Measurements from ENCODE around the gene FTO. TPM values are rescaled to one million over a fixed set of nuclear protein-coding genes. Genes with fewer than 3 reads are reported as not detected.

The FTO gene
- total RNA-seq, 4 donors from 2014 or later = 125 to 182 (median 164) TPM

- no peaks in the 10 kb centered on the region for H3K9me3 ChIP-seq
- H3K4me3 ChIP-seq (replicated peaks in 1 of 3) = no peak overlapping the region
- peak; percentile 65 to 66 for DNase-seq
- TF ChIP-seq POLR2A (IDR thresholded peaks at IDR 0.05) = no peak
- TF ChIP-seq CTCF (IDR thresholded peaks at IDR 0.05) = no peak
- H3K27me3 ChIP-seq = no peaks in the 10 kb centered on the region
- peaks cover 20 to 25% of the 10 kb centered on the region in 2 donors for H3K4me1 ChIP-seq
- intact Hi-C loops (cut with DNase I) = no loop called here
- H3K36me3 ChIP-seq = no peaks in the 10 kb centered on the region
- peak overlapping the region in 1 of 3 donors; percentile 12 for H3K27ac ChIP-seq
These were observed 22.7 kb downstream of the FTO start for GRCh38 chr16:53726625-53727024.

- no peak overlapping the region for H3K4me3 ChIP-seq (replicated peaks in 1 of 3)
- intact Hi-C loops (cut with DNase I) = no loop called here
- H3K4me1 ChIP-seq = peaks cover 22 to 24% of the 10 kb centered on the region in 2 donors
- WGBS, 2 donors = 97 to 99% methylated on average over 3 of the region's 3 CpGs
- DNase-seq = no peak
- TF ChIP-seq CTCF (IDR thresholded peaks at IDR 0.05) (no peak), POLR2A (IDR thresholded peaks at IDR 0.05) (no peak)
- no peaks in the 10 kb centered on the region for H3K27me3 ChIP-seq
- H3K36me3 ChIP-seq = no peaks in the 10 kb centered on the region
- H3K27ac ChIP-seq = no peak overlapping the region
- no peaks in the 10 kb centered on the region for H3K9me3 ChIP-seq
These were observed 26.7 kb downstream of the FTO start for GRCh38 chr16:53730693-53731092.

- Histone ChIP-seq H3K27ac (no peak overlapping the region), H3K27me3 (no peaks in the 10 kb centered on the region), H3K4me3 (replicated peaks in 1 of 3) (no peak overlapping the region), H3K4me1 (peaks cover 7 to 9% of the 10 kb centered on the region in 2 donors), H3K36me3 (no peaks in the 10 kb centered on the region), H3K9me3 (no peaks in the 10 kb centered on the region)
- no peak for TF ChIP-seq POLR2A (IDR thresholded peaks at IDR 0.05)
- TF ChIP-seq CTCF (IDR thresholded peaks at IDR 0.05) = no peak
- intact Hi-C loops (cut with DNase I) = no loop called here
- 64 to 71% methylated on average over 4 of the region's 4 CpGs for WGBS, 2 donors
- DNase-seq = no peak
These were observed 28.5 kb downstream of the FTO start for GRCh38 chr16:53732296-53732929.

- H3K36me3 ChIP-seq = no peaks in the 10 kb centered on the region
- DNase-seq = no peak
- H3K27me3 ChIP-seq = no peaks in the 10 kb centered on the region
- no peak for TF ChIP-seq POLR2A (IDR thresholded peaks at IDR 0.05)
- TF ChIP-seq CTCF (IDR thresholded peaks at IDR 0.05) = no peak
- no peak overlapping the region for H3K27ac ChIP-seq
- H3K4me1 ChIP-seq = peaks cover 0 to 8% of the 10 kb centered on the region in 2 donors
- H3K9me3 ChIP-seq = no peaks in the 10 kb centered on the region
- H3K4me3 ChIP-seq (replicated peaks in 1 of 3) = no peak overlapping the region
- WGBS, 2 donors = 96 to 98% methylated on average over 2 of the region's 2 CpGs
- intact Hi-C loops (cut with DNase I) = no loop called here
These were observed 31.0 kb downstream of the FTO start for GRCh38 chr16:53734908-53735307.

GRCh38 chr16:53736297-53736696, 32.3 kb downstream of the FTO start:
- Histone ChIP-seq H3K27ac (no peak overlapping the region), H3K4me3 (replicated peaks in 1 of 3) (no peak overlapping the region), H3K4me1 (peaks cover 0 to 8% of the 10 kb centered on the region in 2 donors), H3K36me3 (no peaks in the 10 kb centered on the region), H3K27me3 (no peaks in the 10 kb centered on the region), H3K9me3 (no peaks in the 10 kb centered on the region)
- TF ChIP-seq CTCF (IDR thresholded peaks at IDR 0.05) (no peak), POLR2A (IDR thresholded peaks at IDR 0.05) (no peak)
- DNase-seq = no peak
- 77 to 84% methylated on average over 3 of the region's 3 CpGs for WGBS, 2 donors
- intact Hi-C loops (cut with DNase I) = no loop called here

All from thyroid gland (tissue), 4 donors.